PC-9 (cell line): ENCODE results near the gene FAM110A.

ENCODE experiments used
- CTCF ChIP-seq: fragments of 200-600 bp; sonication (generic); conservative IDR thresholded peaks from 2 replicates; pipeline ENCODE4 v1.6.1; 2017; ENCODE audit warnings: mixed run types, antibody characterized with exemption, mild to moderate bottlenecking, moderate library complexity
- EZH2 ChIP-seq: fragments of 200-600 bp; sonication (generic); IDR thresholded peaks from 2 replicates; pipeline ENCODE4 v1.8.0; 2017; ENCODE audit warnings: antibody characterized with exemption, low read depth

GRCh38 chr20:853406-853996 lies 20.0 kb downstream of the FAM110A start:
- no peak for TF ChIP-seq CTCF
- TF ChIP-seq EZH2: no peak
